SU-DHL-6 (cell line): ENCODE data around the gene ZNF878.
A peak's percentile ranks its signal among the peaks of the same experiment; 100 is the strongest.

ENCODE experiments used
- H2AFZ ChIP-seq: fragments of 200-600 bp; sonication (generic); 2 replicates; pipeline ENCODE4 v1.6.1; 2014; ENCODE audit warnings: low read depth, mild to moderate bottlenecking, moderate library complexity, mixed read lengths, antibody characterized with exemption, low read length; ENCODE audit not compliant: severe bottlenecking
- H3F3A ChIP-seq: fragments of 200-600 bp; shearing (Covaris generic); 2 replicates; pipeline ENCODE4 v1.6.0; 2016; ENCODE audit warnings: antibody characterized with exemption, mild to moderate bottlenecking; ENCODE audit not compliant: insufficient read depth
- H3K27ac ChIP-seq: fragments of 200-600 bp; sonication (generic); 2 replicates; pipeline ENCODE4 v1.5.1; 2016; ENCODE audit warnings: low read depth, mild to moderate bottlenecking, low read length, moderate library complexity, mixed read lengths
- H3K27me3 ChIP-seq: fragments of 200-600 bp; sonication (generic), shearing (Covaris generic); 2 replicates; pipeline ENCODE4 v1.6.0; 2014; ENCODE audit warnings: mild to moderate bottlenecking, low read length
- H3K36me3 ChIP-seq: fragments of 200-600 bp; sonication (generic); 2 replicates; pipeline ENCODE4 v1.6.1; 2014; ENCODE audit warnings: mild to moderate bottlenecking, low read length, mixed read lengths
- H3K4me2 ChIP-seq: fragments of 300-600, 200-600 bp; shearing (Covaris generic), sonication (generic); 2 replicates; pipeline ENCODE4 v1.6.0; 2014; ENCODE audit warnings: low read length, low read depth, mild to moderate bottlenecking; ENCODE audit not compliant: poor library complexity, severe bottlenecking
- H3K4me3 ChIP-seq: fragments of 200-600 bp; sonication (generic); 2 replicates; pipeline ENCODE4 v1.5.1; 2014; ENCODE audit warnings: antibody characterized with exemption, low read length, mild to moderate bottlenecking, mixed read lengths; ENCODE audit not compliant: insufficient read depth, poor library complexity, severe bottlenecking
- H3K79me2 ChIP-seq: fragments of 200-600 bp; sonication (generic); 2 replicates; pipeline ENCODE4 v1.6.1; 2014; ENCODE audit warnings: mild to moderate bottlenecking, low read length, moderate library complexity; ENCODE audit not compliant: insufficient read depth
- H3K9ac ChIP-seq: fragments of 200-600 bp; sonication (generic); 2 replicates; pipeline ENCODE4 v1.7.0; 2014; ENCODE audit warnings: mild to moderate bottlenecking, low read length
- H3K9me2 ChIP-seq: fragments of 200-600 bp; sonication (generic); replicated peaks from 2 replicates; pipeline ENCODE4 v1.6.1; 2014; ENCODE audit warnings: low read length; ENCODE audit not compliant: insufficient read depth
- H3K9me3 ChIP-seq: fragments of 200-600 bp; sonication (generic); 2 replicates; pipeline ENCODE4 v1.6.1; 2014; ENCODE audit warnings: low read length, mixed read lengths; ENCODE audit not compliant: insufficient read depth
- H4K20me1 ChIP-seq: fragments of 200-600 bp; sonication (generic); 2 replicates; pipeline ENCODE4 v1.6.1; 2014; ENCODE audit warnings: low read depth, mild to moderate bottlenecking, antibody characterized with exemption, low read length, moderate library complexity, mixed read lengths
- EZH2phosphoT487 ChIP-seq: fragments of 200-600 bp; sonication (generic), shearing (Covaris generic); conservative IDR thresholded peaks from 2 replicates; pipeline ENCODE4 v1.6.1; 2018; ENCODE audit warnings: mild to moderate bottlenecking, antibody characterized with exemption, low read length, moderate library complexity, mixed read lengths
- TF ChIP-seq, protein P1 (sequence below): fragments of 200-600 bp; sonication (generic); IDR thresholded peaks from one replicate; pipeline ENCODE4 v1.5.1; 2017; ENCODE audit warnings: antibody characterized with exemption, mild to moderate bottlenecking, low read length, moderate library complexity; ENCODE audit not compliant: insufficient read depth, poor library complexity, severe bottlenecking

ZNF878 gene

DNA sequence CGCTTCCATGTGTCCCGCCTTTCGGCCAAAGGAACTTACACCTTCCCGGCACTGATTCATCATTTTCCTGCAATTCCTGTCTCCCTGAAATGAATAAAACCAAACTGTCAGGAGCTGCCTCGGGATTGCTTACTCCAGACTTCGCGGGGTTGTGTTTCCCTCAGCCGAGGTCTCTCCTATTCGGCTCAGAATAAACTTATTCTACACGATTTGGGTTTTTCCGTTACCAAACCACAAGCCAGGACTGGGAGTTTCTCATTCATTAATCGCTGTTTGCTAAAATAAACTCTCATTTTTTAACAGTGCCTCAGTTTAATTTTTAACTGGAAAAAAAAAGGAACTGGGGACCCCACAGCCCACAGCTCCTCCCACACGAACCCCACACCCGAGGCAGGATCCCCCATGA, 667 bp downstream of the ZNF878 start:
- Histone ChIP-seq H3K4me3 (peak overlapping the region; percentile 83), H3K9me3 (no peaks in the 10 kb centered on the region), H3K9ac (peak overlapping the region; percentile 92), H3K9me2 (no peaks in the 10 kb centered on the region), H3K79me2 (peaks cover 5% of the 10 kb centered on the region; the same call in 1 of the 2 replicates), H4K20me1 (no peaks in the 10 kb centered on the region), H3K4me2 (peak overlapping the region; percentile 98), H3K27me3 (no peaks in the 10 kb centered on the region), H2AFZ (peak overlapping the region; percentile 98), H3K36me3 (peaks cover 3% of the 10 kb centered on the region; the same call in 1 of the 2 replicates), H3F3A (peaks cover 5% of the 10 kb centered on the region; the same call in 1 of the 2 replicates), H3K27ac (no peak overlapping the region)
- TF ChIP-seq EZH2phosphoT487, result no peak
- TF ChIP-seq, protein P1, sequence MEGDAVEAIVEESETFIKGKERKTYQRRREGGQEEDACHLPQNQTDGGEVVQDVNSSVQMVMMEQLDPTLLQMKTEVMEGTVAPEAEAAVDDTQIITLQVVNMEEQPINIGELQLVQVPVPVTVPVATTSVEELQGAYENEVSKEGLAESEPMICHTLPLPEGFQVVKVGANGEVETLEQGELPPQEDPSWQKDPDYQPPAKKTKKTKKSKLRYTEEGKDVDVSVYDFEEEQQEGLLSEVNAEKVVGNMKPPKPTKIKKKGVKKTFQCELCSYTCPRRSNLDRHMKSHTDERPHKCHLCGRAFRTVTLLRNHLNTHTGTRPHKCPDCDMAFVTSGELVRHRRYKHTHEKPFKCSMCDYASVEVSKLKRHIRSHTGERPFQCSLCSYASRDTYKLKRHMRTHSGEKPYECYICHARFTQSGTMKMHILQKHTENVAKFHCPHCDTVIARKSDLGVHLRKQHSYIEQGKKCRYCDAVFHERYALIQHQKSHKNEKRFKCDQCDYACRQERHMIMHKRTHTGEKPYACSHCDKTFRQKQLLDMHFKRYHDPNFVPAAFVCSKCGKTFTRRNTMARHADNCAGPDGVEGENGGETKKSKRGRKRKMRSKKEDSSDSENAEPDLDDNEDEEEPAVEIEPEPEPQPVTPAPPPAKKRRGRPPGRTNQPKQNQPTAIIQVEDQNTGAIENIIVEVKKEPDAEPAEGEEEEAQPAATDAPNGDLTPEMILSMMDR, result no peak

DNA sequence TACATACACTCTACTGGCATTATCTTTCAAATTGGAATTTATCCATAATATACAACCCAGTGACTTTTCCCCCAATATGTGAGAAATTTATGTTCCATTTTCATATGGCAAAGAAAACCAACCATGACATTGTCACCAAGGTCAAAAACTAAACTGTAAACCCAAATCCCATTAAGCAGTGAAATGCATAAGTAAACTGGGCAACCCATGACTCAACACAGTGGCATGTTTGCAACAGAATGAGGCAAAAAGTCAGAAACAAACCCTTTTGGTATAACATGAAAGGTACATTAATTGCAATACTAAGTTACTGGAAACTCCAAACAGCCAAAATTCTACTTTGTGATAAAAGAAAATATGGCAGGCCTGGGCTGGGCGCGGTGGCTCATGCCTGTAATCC, 4.9 kb downstream of the ZNF878 start:
- Histone ChIP-seq H3K9me3 (peaks cover 25% of the 10 kb centered on the region), H4K20me1 (no peaks in the 10 kb centered on the region), H3K79me2 (peaks cover 5% of the 10 kb centered on the region; the same call in 1 of the 2 replicates), H2AFZ (no peak overlapping the region), H3K36me3 (peaks cover 27% of the 10 kb centered on the region), H3K27me3 (no peaks in the 10 kb centered on the region), H3K9ac (no peak overlapping the region), H3K9me2 (no peaks in the 10 kb centered on the region), H3K4me3 (no peak overlapping the region), H3K27ac (no peak overlapping the region), H3K4me2 (no peak overlapping the region), H3F3A (peaks cover 5% of the 10 kb centered on the region; the same call in 1 of the 2 replicates)
- no peak for TF ChIP-seq EZH2phosphoT487
- TF ChIP-seq, protein P1, result no peak

DNA sequence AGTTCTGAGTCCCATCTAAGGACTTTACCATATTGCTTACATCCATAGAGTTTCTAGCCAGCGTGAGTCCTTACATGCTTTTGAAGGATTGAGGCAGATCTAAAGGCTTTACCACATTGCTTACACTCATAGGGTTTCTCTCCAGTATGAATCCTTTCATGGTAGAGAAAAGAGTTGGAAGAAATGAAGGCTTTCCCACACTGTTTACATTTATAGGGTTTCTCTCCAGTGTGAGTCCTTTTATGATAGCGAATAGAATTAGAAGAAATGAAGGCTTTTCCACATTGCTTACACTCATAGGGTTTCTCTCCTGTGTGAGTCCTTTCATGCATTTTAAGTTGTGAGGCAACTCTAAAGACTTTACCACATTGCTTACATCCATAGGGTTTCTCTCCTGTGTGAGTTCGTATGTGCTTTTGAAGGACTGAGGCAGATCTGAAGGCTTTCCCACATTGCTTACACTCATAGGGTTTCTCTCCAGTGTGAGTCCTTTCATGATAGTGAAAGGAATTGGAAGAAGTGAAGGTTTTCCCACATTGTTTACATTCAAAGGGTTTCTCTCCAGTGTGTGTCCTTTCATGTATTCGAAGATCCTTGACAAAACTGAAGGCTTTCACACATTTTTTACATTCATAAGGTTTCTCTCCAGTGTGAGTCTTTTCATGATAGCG, 8.9 kb downstream of the ZNF878 start:
- Histone ChIP-seq H3K27me3 (no peaks in the 10 kb centered on the region), H2AFZ (no peak overlapping the region), H3K79me2 (no peaks in the 10 kb centered on the region), H3K4me2 (no peak overlapping the region), H3K36me3 (peaks cover 27% of the 10 kb centered on the region), H3F3A (no peaks in the 10 kb centered on the region), H3K9me3 (peaks cover 29% of the 10 kb centered on the region), H4K20me1 (no peaks in the 10 kb centered on the region), H3K9ac (no peak overlapping the region), H3K9me2 (no peaks in the 10 kb centered on the region), H3K27ac (no peak overlapping the region), H3K4me3 (no peak overlapping the region)
- no peak for TF ChIP-seq EZH2phosphoT487
- TF ChIP-seq, protein P1, result no peak
